ENCODE data around the gene EEF1AKMT3. TPM values are rescaled to one million over a fixed set of nuclear protein-coding genes. Genes with fewer than 3 reads are reported as not detected.

EEF1AKMT3 gene
- total RNA-seq, 4 donors from 2014 or later: 0.82 to 2.0 (median 1.0) TPM

- intact Hi-C loops (cut with DNase I; ENCODE audit: low total_unique reads): loop anchor here (2.0 to 5.0 kb wide), 2 partner anchors 37 to 222 kb away; partner anchors contain the start of genes MBD6 and TSFM
These were observed 27.5 kb upstream of the EEF1AKMT3 start, which contains the start of gene TSPAN31 for GRCh38 chr12:57744777-57745484. Gene TSPAN31 (plus strand): TSS chr12:57745039. CDS start chr12:57745155, 116 bp downstream.

GRCh38 chr12:57745485-57745881, 26.9 kb upstream of the EEF1AKMT3 start:
- Histone ChIP-seq H3K36me3 (peaks cover 0 to 42% of the 10 kb centered on the region in 2 donors), H3K4me3 (peak overlapping the region; percentile 81 to 96 (median 94)), H3K4me1 (peaks cover 6 to 12% of the 10 kb centered on the region in 2 donors), H3K9me3 (no peaks in the 10 kb centered on the region), H3K27ac (peak overlapping the region; percentile 93 to 99 (median 98)), H3K27me3 (peaks cover 0 to under 1% (median 0%) of the 10 kb centered on the region in 3 donors)
- in situ Hi-C loops (cut with MboI; ENCODE audit: low sequenced_read_pairs in 4 of 4): no loop called here
- intact Hi-C loops (cut with DNase I; ENCODE audit: low total_unique reads): loop anchor here (2.0 to 5.0 kb wide), 2 partner anchors 37 to 223 kb away; partner anchors contain the start of genes MBD6 and TSFM
- TF ChIP-seq CTCF (IDR thresholded peaks at IDR 0.05 in 4 of 5, conservative IDR thresholded peaks at IDR 0.05 in 1 of 5) (no peak), POLR2A (IDR thresholded peaks at IDR 0.05) (no peak)
- no peak for ATAC-seq
- no peak for DNase-seq

More at GRCh38 chr12:57744777-57745484, 27.5 kb upstream of the EEF1AKMT3 start, which contains the start of gene TSPAN31:
- peak; percentile 49 to 65 for TF ChIP-seq POLR2A (IDR thresholded peaks at IDR 0.05)
- TF ChIP-seq CTCF (IDR thresholded peaks at IDR 0.05 in 4 of 5, conservative IDR thresholded peaks at IDR 0.05 in 1 of 5): peak in 1 of 5 experiments; percentile 11
- H3K27ac ChIP-seq: peak within 1 kb of the TSS; percentile 93 to 99 (median 98)
- H3K9me3 ChIP-seq: no peaks in the 10 kb centered on the region
- ATAC-seq: peak; percentile 97 to 98
- peaks cover 6 to 12% of the 10 kb centered on the region in 2 donors for H3K4me1 ChIP-seq
- H3K36me3 ChIP-seq: peaks cover 0 to 37% of the 10 kb centered on the region in 2 donors
- H3K27me3 ChIP-seq: peaks cover 0 to 6% (median 3%) of the 10 kb centered on the region in 3 donors
- H3K4me3 ChIP-seq: peak within 1 kb of the TSS; percentile 81 to 96 (median 94)
- peak; percentile 96 to 97 for DNase-seq
- in situ Hi-C loops (cut with MboI; ENCODE audit: low sequenced_read_pairs in 4 of 4): no loop called here

- Histone ChIP-seq H3K27ac (peak overlapping the region; percentile 93 to 99 (median 98)), H3K4me3 (peak overlapping the region in 1 of 4 donors; percentile 81), H3K9me3 (no peaks in the 10 kb centered on the region), H3K36me3 (peaks cover 0 to 47% of the 10 kb centered on the region in 2 donors), H3K4me1 (peaks cover 11 to 15% of the 10 kb centered on the region in 2 donors), H3K27me3 (no peaks in the 10 kb centered on the region)
- intact Hi-C loops (cut with DNase I; ENCODE audit: low total_unique reads): loop anchor here (5.0 kb wide), 1 partner anchor 36 kb away; the partner anchor contains the start of gene TSFM
- ATAC-seq (no peak), DNase-seq (no peak)
- no peak for TF ChIP-seq CTCF (IDR thresholded peaks at IDR 0.05 in 4 of 5, conservative IDR thresholded peaks at IDR 0.05 in 1 of 5)
- in situ Hi-C loops (cut with MboI; ENCODE audit: low sequenced_read_pairs in 4 of 4): no loop called here
These were observed 26.4 kb upstream of the EEF1AKMT3 start for GRCh38 chr12:57746025-57746424.

GRCh38 chr12:57749061-57749460, 23.4 kb upstream of the EEF1AKMT3 start:
- no peak for TF ChIP-seq CTCF (IDR thresholded peaks at IDR 0.05 in 4 of 5, conservative IDR thresholded peaks at IDR 0.05 in 1 of 5)

More at GRCh38 chr12:57749061-57749460, 23.4 kb upstream of the EEF1AKMT3 start:
- no peaks in the 10 kb centered on the region for H3K27me3 ChIP-seq
- ATAC-seq: no peak
- in situ Hi-C loops (cut with MboI; ENCODE audit: low sequenced_read_pairs in 4 of 4) (no loop called here), intact Hi-C loops (cut with DNase I; ENCODE audit: low total_unique reads) (loop anchor here (5.0 kb wide), 1 partner anchor 33 kb away; the partner anchor contains the start of gene TSFM)
- H3K4me3 ChIP-seq: no peak overlapping the region
- H3K4me1 ChIP-seq: peaks cover 16 to 26% of the 10 kb centered on the region in 2 donors
- no peak overlapping the region for H3K27ac ChIP-seq
- DNase-seq: no peak
- H3K9me3 ChIP-seq: no peaks in the 10 kb centered on the region
- peaks cover 0 to 47% of the 10 kb centered on the region in 2 donors for H3K36me3 ChIP-seq

Measured in gastrocnemius medialis (tissue), 4 donors.